HG03025 (cell line): ENCODE data around the gene PIEZO1.
A peak's percentile ranks its signal among the peaks of the same experiment; 100 is the strongest.

ENCODE experiments used
- ATAC-seq: cut with Tn5 transposase; IDR thresholded peaks from one replicate; pipeline ENCODE4 v1.9.1; 2021; ENCODE audit warnings: mild to moderate bottlenecking, moderate library complexity; ENCODE audit not compliant: unreplicated experiment, low FRiP score

Gene PIEZO1

GRCh38 chr16:88817785-88818574 is 33.0 kb upstream of the PIEZO1 start:
- no peak for ATAC-seq

DNA sequence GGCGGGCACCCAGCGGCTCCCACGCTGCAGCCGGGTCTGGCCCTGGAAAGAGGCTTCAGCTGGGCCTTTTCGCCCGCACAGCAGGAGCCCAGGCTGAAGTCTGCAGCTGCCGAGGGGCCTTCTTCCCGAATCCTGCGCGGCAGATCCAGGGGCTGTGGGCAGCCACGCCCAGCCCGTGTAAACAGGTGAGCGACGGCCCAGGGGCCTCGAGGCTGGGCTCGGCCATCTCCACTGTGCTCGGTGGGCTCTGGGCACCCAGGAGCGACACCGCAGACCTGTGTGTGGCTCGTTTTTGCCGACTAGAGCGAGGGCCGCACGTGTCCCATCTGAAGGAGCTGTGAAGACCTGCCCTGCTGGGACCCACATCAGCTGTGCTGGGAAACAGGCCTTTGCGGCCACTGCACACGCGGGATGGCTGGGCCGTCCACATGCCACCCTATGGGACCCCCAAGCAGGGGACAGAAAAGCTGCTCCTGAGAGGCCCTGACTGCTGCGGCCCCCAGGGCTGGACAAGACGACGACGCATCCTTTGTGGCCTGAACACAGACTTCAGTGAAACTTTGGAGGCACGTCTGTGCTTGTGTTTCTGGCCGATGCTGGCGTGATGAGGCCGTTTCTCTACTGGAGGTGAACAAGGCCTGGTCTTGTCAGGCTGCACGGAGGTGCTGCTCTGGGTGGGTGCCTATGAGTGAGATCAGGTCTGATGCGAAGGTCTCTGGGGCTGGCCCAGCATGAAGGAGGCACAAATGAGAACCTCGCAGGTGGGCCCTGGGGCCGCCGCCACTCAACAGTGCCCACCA is 31.9 kb upstream of the PIEZO1 start:
- no peak for ATAC-seq

DNA sequence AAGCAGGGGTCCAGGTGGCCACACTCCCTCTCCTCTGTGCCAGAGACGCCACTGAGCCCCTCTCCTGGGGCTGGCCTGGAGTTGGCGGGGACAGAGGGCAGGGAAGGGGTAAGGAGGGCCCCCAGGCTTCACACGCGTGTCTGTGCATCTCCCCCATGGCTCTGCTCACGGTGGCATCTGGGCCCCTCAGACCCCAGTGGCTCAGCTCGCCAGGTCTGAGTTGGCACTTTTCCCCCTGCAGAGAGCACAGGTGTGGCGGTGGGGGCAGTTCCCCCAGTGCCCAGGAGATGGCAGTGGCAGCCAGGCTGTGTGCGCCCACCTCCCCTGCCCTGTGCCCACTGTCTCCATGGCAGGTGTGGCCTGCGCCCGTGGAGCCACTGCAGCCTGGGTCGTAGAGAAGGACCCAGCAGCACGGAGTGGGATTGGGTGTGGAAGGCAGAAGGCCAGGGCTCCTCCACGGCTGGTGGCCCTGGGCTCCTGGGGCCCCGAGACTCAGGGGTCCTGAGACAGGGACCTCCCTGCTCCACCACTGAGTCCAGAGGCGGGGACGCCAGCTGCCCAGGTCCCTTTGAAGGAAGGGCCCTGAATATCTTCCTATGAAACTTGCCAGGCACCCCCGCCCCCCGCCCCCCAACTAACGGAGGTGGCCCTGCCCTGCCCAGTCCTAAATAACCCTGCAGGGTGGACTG is 31.0 kb upstream of the PIEZO1 start:
- ATAC-seq = no peak

- no peak for ATAC-seq
These were observed 30.2 kb upstream of the PIEZO1 start for GRCh38 chr16:88815227-88815626.

DNA sequence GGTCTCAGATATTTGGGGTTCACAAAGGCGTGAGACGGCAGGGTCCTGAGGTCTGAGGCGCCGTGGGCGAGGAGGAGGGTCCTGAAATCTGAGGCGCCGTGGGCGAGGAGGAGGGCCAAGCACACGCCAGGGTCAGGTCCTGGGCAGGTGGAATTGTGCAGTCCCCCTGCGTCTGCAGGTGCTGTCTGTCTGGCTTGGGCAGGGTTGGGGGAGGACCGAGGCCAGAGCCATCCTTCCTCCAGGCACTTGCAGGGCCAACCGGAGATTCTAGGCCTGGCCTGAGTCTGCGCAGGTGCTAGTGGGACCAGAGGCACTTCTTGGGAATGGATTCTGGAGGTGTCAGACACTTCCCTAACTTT is 29.1 kb upstream of the PIEZO1 start:
- no peak for ATAC-seq

- ATAC-seq = no peak
These were observed 28.5 kb upstream of the PIEZO1 start for GRCh38 chr16:88813269-88814143.

DNA sequence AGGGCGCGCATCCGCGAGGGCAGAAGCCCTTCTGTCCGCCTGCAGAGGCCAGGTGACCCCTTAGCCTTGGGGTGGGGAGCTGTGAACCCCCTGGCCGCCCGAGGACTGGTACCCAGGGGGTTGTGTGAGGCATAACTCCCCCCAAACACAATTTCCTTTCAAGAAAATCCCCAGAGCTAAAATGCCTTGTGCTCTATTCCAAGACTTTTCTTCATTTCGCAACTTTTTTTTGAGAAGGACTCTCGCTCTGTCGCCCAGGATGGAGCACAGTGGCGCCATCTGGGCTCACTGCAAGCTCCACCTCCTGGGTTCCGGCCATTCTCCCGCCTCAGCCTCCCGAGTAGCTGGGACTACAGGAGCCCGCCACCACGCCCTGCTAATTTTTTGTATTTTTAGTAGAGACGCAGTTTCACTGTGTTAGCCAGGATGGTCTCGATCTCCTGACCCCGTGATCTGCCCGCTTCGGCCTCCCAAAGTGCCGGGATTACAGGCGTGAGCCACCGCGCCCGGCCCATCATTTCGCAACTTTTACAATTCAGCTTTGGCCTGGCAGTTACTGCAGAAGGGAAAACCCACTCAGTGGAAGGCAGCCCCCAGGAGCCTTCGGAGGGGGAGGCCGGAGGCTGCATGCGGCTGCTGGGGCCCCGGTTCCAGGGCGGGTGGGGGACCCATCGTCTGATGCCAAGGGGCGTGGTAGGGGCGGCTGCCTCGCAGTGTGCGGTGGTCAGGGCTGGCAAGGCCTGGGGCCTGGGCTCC is 27.7 kb upstream of the PIEZO1 start:
- no peak for ATAC-seq

DNA sequence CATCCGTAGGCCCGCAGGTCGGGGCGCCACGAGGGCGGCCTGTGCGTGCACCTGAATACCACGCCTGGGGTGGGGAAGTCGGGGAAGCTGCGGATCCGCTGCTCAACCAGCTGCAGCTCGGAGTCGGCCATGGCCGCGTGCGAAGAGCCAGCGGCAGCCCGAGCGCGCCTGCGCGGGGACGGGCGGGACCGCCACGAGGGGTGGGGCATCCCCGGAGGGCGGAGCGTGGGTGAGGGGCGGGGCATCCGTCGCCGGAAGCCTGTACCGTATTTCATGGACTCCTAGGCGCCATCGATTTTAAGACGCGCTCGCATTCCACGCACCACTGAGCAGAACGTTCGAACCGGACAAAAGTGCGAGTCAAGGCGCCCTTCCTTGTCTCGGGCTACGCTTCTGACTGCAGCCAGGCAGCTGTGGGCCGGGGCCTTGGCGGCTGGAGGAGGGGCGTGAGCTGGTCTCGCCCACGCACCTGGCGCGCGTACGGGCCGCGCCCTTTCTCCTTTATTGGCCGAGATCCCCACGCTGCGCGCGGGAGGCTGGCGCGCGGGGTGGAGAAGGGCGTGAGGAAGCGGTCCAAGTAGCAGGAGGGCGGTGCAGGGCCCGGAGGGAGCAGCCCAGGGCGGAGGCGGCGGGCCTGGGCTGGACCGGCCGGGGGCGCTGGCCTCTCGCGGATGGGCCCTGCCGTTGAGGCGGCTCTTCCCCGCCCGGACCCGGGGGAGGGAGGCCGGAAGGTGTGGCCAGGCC is 26.9 kb upstream of the PIEZO1 start, which contains the start of gene APRT:
TSS of gene APRT (minus strand) at position 160 of the 744 bp plus-strand sequence. CDS start at position 131, 29 bp downstream.
- peak; percentile 54 for ATAC-seq

DNA sequence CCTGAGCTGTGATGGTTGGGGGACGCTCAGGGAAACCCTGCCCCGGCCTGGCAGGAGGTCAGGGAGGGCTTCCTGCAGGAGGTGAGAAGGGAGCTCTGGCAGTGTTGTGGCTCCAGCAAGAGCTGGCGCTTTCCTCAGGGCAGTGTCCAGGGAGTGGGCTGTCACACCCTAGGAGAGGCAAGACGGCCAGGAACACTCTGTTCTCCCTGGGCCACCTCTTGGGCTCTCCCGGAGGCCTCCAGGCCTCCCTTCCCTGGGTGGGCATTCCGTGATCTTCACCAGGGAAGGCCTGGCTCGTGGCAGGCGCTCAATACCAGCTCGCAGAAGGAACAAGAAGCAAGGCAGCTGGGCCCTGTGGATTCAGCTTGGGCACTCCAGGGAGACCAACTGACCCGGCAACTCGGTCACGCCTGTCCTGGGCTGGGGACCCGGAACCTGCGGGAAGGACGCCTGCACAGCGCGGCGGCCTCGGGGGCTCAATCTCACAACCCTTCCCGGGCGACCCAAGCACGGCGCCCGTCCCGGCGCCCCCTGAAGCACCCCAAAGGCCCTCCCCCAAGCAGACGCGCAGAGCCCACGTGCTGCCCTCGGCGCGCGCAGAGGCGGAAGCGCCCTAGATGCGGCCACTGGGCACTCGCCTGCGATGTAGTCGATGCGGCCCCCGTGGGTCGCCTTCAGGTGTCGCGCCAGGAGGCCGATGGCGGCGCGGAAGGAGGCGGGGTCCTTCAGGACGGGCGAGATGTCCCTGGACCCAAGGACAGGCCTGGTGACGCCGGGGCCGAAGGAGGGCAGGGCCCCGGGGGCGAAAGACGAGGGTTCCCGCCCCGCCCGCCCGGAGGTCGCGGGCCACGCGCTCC is 26.1 kb upstream of the PIEZO1 start:
- ATAC-seq = peak; percentile 35

DNA sequence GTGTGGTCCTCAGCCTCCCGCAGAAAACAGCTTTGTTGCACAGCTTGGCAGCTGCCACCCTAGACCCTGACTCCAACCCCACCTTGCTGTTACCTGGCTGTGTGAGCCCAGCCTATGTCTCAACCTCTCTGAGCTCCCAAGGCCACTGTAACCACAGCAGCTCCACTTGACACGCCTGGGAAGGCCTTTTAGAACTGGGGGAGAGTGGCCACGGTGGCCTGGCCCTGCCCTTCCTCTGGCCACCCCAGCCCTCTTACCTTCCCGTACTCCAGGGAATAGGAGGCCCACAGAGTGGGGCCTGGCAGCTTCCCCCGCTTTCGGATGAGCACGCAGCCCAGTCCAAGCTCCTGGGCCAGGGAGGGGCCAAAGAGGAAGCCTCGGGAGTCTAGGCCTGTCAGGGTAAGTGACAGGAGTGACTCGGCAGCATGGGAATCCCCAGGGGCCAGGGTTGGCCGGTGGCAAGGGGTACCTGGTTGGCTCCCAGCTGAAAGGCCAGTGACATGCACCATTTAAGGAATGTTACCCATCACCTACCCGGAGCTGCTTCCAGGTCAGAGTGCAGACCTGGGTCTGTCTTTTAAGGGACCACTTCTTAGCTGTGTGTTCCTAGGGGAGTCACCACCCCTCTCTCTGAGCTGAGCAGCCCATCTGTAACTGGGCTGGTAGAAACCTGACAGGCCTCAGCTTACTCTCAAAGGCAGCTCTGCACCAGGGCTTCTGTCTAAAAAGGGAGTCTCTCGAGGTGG is 25.3 kb upstream of the PIEZO1 start:
- ATAC-seq = no peak

DNA sequence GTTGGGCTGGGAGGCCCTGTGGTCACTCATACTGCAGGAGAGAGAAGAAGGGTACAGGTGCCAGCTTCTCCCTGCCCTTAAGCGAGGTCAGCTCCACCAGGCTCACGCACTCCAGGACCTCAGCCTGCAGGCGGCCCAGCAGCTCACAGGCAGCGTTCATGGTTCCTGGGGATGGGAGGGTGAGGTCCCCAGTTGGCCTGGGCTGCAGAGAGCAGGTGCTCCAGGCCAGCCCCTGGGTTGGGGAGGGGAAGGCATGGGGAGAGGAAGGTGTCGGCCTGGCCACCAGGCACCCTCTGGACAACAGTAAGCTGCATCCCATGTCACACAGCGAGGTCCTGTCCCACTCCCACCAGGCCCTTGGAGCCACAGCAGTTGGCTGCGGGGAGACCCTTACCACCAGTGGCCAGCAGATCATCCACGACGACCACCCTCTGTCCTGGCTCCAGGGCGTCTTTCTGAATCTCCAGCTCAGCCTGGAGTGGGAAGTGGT is 24.7 kb upstream of the PIEZO1 start:
- no peak for ATAC-seq

DNA sequence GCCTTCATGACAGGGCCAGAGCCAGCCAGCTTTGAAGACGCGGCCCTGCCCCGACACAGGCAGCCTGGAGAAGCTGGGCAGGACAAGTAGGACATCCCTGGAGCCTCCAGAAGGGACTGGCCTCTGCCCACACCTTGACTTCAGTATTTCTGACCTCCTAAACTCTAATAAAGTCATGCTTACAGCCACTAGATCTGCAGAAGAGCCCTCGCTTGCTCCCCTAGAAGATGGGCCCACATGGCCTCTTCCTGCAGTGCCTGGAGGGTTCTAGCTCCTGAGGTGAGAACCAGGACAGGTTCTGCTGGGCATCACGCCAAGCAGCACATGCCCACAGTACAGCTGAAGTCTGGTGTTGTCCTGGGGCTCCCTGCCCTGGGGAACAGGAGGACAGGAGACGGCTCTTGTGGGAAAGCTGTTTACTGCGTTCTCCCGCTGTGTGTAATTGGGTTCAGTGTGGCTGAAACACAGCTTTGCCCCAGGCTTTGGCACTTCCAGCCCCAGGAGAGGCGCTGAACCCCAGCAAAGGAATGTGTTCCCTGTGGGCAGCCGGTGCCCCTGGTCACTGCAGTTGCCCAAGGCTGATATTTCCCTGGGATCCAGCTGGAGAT is 24.2 kb upstream of the PIEZO1 start:
- no peak for ATAC-seq

GRCh38 chr16:88807626-88808453 is 22.8 kb upstream of the PIEZO1 start:
- ATAC-seq = no peak

DNA sequence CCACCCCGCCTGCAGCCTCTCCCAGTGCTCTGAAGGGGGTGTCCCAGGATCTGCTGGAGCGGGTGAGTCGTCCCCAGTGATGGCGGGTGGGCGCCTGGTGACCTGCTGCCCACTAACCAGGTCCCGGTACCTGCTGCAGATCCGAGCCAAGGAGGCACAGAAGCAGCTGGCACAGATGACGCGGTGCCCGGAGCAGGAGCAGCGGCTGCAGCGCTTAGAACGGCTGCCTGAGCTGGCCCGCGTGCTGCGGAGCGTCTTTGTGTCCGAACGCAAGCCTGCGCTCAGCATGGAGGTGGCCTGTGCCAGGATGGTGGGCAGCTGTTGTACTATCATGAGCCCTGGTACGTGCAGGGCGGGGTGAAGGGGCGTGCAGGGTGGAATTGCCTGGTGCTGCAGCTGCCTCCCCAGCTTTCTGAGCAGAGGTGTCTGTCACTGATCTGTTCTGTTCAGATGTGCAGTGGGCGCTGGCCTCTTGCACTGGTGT is 22.2 kb upstream of the PIEZO1 start:
- ATAC-seq = no peak

GRCh38 chr16:88806491-88807111 is 21.6 kb upstream of the PIEZO1 start:
- ATAC-seq = no peak
